DMS153 (cell line): ENCODE measurements around the gene CDK2AP2.

Experiments
- DNase-seq: peaks from one replicate; lab custom pipeline; 2025; lab: John Stamatoyannopoulos, UW

Gene CDK2AP2

GRCh38 chr11:67503119-67504004 is 4.6 kb downstream of the CDK2AP2 start:
- DNase-seq, result no peak

- no peak for DNase-seq
These were observed 5.5 kb downstream of the CDK2AP2 start for GRCh38 chr11:67502328-67502979.

- no peak for DNase-seq
These were observed 6.1 kb downstream of the CDK2AP2 start for GRCh38 chr11:67501854-67502253.

GRCh38 chr11:67500831-67501715 is 6.9 kb downstream of the CDK2AP2 start:
- DNase-seq, result no peak

GRCh38 chr11:67500484-67500821 is 7.5 kb downstream of the CDK2AP2 start:
- no peak for DNase-seq

- DNase-seq, result no peak
These were observed 8.0 kb downstream of the CDK2AP2 start for GRCh38 chr11:67499808-67500483.

GRCh38 chr11:67498544-67498972 is 9.4 kb downstream of the CDK2AP2 start:
- DNase-seq, result no peak

GRCh38 chr11:67497656-67498291 is 10.2 kb downstream of the CDK2AP2 start:
- DNase-seq, result no peak

GRCh38 chr11:67496113-67496512 is 11.8 kb downstream of the CDK2AP2 start:
- DNase-seq, result no peak

- no peak for DNase-seq
These were observed 12.5 kb downstream of the CDK2AP2 start for GRCh38 chr11:67495234-67496005.

- no peak for DNase-seq
These were observed 13.4 kb downstream of the CDK2AP2 start for GRCh38 chr11:67494371-67495233.

- no peak for DNase-seq
These were observed 14.2 kb downstream of the CDK2AP2 start for GRCh38 chr11:67493548-67494370.

GRCh38 chr11:67492801-67493547 is 15.0 kb downstream of the CDK2AP2 start:
- no peak for DNase-seq

GRCh38 chr11:67492069-67492727 is 15.8 kb downstream of the CDK2AP2 start:
- DNase-seq, result no peak

GRCh38 chr11:67491276-67492068 is 16.5 kb downstream of the CDK2AP2 start:
- DNase-seq, result no peak

- DNase-seq, result no peak
These were observed 17.3 kb downstream of the CDK2AP2 start for GRCh38 chr11:67490727-67491065.
